ENCODE measurements around the gene ARFGEF2.
"Not testable (repeated sequence)": the region's sequence is repeated elsewhere in the genome, so short reads cannot be mapped to it uniquely, and the experiment has no call there.

ARFGEF2 gene

GRCh38 chr20:48957053-48957481 lies 35.6 kb downstream of the ARFGEF2 start:
- no peak for DNase-seq

- no peak for DNase-seq
Observed at GRCh38 chr20:48957533-48957932, 36.0 kb downstream of the ARFGEF2 start.

GRCh38 chr20:48958743-48959142 lies 37.2 kb downstream of the ARFGEF2 start:
- DNase-seq, result no peak

- no peak for DNase-seq
Observed at GRCh38 chr20:48959899-48960550, 38.5 kb downstream of the ARFGEF2 start.

DNA sequence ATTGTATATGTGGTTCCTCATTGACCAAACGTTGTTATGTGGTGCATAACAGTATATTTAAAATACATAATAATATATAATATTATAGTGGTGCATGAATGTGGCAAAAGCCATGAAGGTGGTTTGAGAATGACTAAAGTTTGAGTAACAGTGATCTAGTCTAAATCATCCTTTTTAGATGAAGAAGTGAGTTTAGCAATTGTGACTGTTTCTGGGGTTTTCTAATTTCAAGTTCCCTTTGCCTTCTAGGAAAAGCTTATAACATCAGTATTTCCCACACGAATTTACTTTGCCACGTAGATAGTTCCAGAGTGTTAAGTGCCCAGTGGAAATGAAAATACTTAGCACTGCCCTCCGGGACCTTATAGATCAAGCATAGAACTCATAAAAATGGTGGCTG lies 40.9 kb downstream of the ARFGEF2 start:
- no peak for DNase-seq

DNA sequence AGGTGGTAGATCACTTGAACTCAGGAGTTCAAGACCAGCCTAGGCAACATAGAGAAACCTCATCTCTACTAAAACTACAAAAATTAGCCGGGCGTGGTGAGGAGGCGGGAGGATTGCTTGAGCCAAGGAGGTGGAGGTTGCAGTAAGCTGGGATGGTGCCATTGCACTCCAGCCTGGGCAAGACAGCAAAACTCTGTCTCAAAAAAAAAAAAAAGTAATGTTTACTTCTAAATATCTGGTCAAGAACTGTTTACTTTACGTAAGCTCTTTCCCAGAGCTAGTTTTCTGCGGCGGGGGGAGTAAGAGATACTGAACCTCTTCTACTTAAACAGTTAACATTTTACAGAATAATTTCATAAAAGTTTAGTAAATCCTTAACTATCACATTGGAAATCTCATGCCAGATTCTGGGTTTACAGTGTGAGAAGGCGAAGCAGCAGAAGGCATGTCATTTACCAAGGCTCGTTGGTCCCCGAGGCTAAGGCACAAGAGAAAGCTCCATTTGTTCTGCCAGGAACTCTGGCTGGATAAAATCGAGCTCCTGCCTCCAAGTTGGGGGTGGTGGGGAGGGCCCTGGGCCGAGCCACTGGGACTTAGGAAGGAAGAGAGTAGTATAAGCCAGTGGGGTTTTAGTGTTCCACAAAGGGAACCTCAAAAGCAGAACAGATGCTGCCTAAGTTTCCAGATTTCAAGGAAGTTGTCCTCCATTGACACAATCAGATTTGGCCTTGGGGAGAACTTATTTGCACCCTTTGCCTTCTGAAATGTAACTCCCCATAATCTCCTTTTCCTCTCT lies 41.7 kb downstream of the ARFGEF2 start:
- DNase-seq, result no peak

- no peak for DNase-seq
Observed at GRCh38 chr20:48965189-48965910, 43.8 kb downstream of the ARFGEF2 start.

GRCh38 chr20:48970681-48971365 lies 49.3 kb downstream of the ARFGEF2 start:
- DNase-seq, result no peak

GRCh38 chr20:48971956-48972355 lies 50.4 kb downstream of the ARFGEF2 start:
- DNase-seq, result no peak

- DNase-seq, result no peak
Observed at GRCh38 chr20:48972816-48973215, 51.3 kb downstream of the ARFGEF2 start.

- DNase-seq, result no peak
Observed at GRCh38 chr20:48975955-48976354, 54.4 kb downstream of the ARFGEF2 start.

DNA sequence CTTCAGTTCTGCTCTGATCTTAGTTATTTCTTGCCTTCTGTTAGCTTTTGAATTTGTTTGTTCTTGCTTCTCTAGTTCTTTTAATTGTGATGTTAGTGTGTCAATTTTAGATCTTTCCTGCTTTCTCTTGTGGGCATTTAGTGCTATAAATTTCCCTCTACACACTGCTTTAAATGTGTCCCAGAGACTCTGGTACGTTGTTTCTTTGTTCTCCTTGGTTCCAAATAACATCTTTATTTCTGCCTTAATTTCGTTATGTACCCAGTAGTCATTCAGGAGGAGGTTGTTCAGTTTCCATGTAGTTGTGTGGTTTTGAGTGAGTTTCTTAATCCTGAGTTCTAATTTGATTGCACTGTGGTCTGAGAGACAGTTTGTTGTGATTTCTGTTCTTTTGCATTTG lies 58.5 kb downstream of the ARFGEF2 start:
- DNase-seq, result not testable (repeated sequence)

DNA sequence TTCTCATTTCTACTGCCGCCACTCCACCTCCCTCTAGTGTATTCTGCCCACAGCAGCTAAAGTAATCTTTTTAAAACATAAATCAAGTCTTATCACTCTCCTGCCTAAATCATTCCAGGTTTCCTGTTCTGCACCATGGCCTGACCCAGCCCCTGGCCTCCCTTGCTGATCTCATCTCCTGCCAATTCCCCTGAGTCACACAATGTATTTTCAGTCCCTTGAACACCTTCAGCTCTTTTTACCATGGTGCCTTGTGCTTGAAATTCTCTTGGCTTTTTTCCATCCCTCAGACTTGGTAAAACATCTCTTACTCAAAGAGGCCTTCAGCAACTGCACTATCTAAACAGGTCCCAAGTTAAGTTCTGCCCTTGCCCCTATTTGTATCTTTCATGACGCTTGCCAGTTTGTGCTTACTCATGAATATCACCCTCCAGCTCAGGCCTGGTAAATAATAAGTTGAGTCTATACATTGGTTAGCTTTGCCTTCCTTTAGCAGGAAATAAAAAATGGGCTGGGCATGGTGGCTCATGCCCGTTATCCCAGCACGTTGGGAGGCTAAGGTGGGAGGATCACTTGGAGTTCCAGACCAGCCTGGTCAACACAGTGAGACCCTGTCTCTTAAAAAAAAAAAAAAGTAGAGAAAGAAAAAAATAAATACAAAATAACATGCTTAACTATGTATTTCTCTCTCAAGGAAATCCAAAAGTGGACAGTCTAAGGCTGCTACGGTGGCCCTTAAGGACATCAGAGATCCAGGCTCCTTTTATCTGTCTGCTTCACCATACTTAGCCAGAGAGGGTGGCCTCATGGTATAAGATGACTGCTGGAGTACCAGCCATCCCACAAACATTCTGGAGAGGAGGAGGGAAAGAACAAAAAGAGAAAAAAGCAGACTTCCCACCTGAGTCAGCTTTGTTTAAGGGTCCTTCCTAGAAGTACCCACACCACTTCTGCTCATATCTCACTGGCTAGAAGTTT lies 62.2 kb downstream of the ARFGEF2 start:
- DNase-seq, result no peak

- no peak for DNase-seq
Observed at GRCh38 chr20:48984575-48985219, 63.2 kb downstream of the ARFGEF2 start.

DNA sequence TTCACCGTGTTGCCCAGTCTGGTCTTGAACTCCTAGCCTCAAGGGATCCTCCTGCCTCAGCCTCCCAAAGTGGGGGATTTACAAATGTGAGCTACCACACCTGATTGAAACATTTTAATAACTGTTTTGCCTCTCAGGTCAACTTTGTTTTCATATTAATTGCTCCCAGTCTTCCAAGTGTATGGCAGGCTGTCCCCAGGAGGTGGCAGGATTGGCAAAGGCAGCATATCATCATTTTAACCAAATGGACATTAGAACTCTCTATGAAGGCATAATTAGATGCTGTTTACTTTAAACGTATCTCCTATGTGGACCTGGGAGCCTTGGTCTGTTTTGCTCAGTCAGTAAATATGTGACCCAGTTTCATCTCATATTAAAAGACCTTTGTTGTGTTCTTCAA lies 65.4 kb downstream of the ARFGEF2 start:
- DNase-seq, result no peak

- no peak for DNase-seq
Observed at GRCh38 chr20:48990467-48990866, 69.0 kb downstream of the ARFGEF2 start.

DNA sequence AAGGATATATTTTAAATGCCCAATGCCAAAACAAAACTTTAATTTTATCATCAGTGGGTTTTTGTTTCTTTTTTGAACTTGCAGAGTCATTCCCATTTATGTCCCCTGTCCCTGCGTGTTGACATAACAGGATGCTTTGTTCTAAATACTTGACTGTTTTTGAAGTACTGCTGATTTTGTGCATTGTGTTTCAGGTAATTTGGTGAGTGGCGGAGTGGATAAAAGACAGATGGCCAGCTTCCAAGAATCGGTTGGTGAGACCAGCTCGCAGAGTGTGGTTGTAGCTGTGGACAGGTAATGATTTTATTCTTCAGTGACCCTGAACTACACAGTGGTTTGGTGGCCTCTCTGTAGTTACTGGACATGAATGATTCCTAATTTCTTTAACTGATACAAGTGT lies 74.1 kb downstream of the ARFGEF2 start:
- DNase-seq, result peak; percentile 67

- DNase-seq, result no peak
Observed at GRCh38 chr20:48999890-49000870, 78.7 kb downstream of the ARFGEF2 start.

- no peak for DNase-seq
Observed at GRCh38 chr20:49001741-49002140, 80.2 kb downstream of the ARFGEF2 start.

- no peak for DNase-seq
Observed at GRCh38 chr20:49006446-49006980, 85.0 kb downstream of the ARFGEF2 start.
